ENCODE data around the gene RFX1.
"Not testable (repeated sequence)": the region's sequence is repeated elsewhere in the genome, so short reads cannot be mapped to it uniquely, and the experiment has no call there.

Gene RFX1

GRCh38 chr19:13937479-13938300 lies 68.4 kb downstream of the RFX1 start:
- DNase-seq (ENCODE audit: low read depth, low spot score): no peak

DNA sequence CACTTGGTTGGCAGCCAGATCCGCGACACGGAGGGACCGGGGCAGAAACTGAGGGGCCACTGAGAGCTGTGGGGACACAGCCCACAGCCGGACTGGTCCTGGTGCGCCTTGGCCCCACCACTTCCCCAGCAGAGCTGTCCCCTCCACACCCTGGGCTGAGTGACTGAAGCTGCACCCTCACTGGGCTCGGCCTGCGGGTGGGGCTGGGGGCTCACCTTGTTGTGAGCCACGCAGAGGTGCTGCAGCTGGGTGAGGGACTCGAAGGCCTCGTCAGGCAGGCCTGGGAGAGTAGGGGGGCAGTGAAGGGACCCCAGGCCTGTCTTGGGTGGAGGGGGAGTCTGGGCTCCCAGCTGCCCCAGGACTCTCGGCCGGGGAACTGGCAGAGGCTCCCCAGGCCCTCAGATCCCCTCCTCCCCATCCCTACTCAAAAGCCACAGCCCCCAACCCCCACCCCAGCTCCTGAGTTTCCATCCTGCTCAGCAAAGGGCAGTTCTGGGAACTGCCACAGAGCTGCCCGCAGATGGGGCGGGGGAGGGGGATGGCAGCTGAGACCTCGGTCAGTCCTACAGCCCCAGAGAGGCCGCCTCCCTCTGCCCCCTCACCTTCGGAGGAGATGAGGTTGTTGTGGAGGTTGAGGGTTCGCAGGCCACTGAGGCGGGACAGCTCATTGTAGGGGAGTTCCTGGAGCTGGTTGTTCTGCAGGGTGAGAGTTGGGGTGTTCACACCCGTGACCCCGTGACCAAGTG lies 70.2 kb downstream of the RFX1 start:
- no peak for DNase-seq (ENCODE audit: low read depth, low spot score)

DNA sequence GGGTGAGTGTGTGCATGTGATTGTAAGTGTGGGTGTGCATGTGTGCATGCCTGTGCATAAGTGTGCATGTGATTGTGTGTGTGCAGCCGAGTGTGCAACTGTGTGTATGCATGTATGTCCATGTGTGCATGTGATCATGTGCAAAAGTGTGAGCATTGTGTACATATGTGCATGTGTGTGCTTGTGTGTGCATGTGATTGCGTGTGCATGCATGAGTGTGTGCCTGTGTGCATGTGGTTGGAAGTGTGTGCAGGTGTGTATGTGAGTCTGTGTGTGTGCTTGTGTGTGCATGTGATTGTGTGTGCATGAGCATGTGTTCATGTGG lies 71.4 kb downstream of the RFX1 start:
- no peak for DNase-seq (ENCODE audit: low read depth, low spot score)

DNA sequence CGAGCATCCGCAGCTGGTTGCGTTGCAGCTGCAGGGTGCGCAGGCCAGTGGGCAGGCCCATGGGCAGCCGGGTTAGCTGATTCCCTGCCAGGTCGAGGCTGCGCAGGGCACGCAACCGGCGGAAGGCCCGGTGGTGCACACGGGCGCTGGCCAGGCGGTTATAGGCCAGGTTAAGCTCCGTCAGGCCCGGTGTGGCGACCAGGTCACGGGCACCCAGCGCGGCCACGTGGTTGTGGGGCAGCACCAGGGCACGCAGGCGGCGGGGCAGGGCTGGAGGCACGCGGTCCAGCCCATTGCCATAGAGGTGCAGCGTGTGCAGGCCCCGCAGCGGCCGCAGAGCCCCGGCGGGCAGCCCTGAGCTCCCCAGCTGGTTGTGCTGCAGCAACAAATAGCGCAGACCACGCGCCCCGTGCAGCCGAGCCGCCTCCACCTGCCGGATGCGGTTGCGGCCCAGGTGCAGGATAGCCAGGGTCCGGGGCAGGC lies 73.2 kb downstream of the RFX1 start:
- no peak for DNase-seq (ENCODE audit: low read depth, low spot score)

- DNase-seq (ENCODE audit: low read depth, low spot score): no peak
Observed at GRCh38 chr19:13932149-13932637, 73.9 kb downstream of the RFX1 start.

- no peak for DNase-seq (ENCODE audit: low read depth, low spot score)
Observed at GRCh38 chr19:13931391-13932148, 74.5 kb downstream of the RFX1 start.

- DNase-seq (ENCODE audit: low read depth, low spot score): no peak
Observed at GRCh38 chr19:13930402-13930801, 75.7 kb downstream of the RFX1 start.

DNA sequence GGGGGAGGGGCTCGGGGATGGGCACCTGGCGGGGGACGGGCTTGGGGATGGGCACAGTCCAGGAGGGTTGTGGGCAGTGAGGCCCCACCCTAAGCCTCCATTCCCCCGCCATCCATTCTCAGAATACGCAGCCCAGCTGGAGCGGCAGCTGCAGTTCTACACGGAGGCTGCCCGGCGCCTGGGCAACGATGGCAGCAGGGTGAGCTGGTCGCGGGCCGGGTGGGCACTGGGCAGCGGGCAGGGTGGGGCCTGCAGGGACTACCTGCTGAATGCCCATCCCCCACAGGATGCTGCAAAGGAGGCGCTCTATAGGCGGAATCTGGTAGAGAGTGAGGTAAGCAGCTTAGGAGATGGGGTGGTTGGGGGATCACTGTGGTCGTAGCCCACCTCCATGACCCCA lies 76.2 kb downstream of the RFX1 start:
- no peak for DNase-seq (ENCODE audit: low read depth, low spot score)

DNA sequence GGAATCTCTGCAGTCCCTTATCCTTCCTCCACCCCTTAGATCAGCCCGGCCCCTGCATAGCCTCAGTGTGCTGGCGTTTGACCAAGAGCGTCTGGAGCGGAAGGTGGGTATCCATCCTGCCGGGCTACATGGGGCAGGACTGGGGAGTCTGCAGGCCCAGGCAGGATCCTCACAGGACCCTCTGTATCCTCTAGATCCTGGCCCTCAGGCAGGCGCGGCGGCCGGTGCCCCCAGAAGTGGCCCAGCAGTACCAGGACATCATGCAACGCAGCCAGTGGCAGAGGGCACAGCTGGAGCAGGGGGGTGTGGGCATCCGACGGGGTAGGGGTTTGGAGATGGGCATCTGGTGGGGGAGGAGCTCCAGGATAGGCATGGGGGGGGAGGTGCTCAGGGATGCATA lies 76.8 kb downstream of the RFX1 start:
- no peak for DNase-seq (ENCODE audit: low read depth, low spot score)

- DNase-seq (ENCODE audit: low read depth, low spot score): no peak
Observed at GRCh38 chr19:13926715-13927114, 79.4 kb downstream of the RFX1 start.

DNA sequence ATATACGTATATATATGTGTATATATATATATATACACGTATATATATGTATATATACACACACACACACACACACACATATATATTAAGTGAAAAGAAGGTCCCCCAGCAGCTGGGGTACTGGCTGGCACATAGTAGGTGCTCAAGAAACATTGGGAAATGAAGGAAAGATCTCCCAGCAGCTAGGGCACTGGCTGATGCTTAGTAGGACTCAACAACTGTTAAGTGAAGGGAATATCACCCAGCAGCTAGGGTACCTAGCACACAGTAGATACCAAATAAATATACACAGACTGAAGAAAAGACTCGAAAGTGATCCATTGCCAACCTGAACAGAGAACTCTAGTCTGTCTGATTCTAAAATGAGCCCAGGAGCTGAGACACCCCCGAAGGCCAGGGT lies 80.1 kb downstream of the RFX1 start:
- DNase-seq (ENCODE audit: low read depth, low spot score): no peak

GRCh38 chr19:13923194-13923987 lies 82.7 kb downstream of the RFX1 start:
- DNase-seq (ENCODE audit: low read depth, low spot score): no peak

GRCh38 chr19:13922118-13922517 lies 84.0 kb downstream of the RFX1 start:
- not testable (repeated sequence) for DNase-seq (ENCODE audit: low read depth, low spot score)

DNA sequence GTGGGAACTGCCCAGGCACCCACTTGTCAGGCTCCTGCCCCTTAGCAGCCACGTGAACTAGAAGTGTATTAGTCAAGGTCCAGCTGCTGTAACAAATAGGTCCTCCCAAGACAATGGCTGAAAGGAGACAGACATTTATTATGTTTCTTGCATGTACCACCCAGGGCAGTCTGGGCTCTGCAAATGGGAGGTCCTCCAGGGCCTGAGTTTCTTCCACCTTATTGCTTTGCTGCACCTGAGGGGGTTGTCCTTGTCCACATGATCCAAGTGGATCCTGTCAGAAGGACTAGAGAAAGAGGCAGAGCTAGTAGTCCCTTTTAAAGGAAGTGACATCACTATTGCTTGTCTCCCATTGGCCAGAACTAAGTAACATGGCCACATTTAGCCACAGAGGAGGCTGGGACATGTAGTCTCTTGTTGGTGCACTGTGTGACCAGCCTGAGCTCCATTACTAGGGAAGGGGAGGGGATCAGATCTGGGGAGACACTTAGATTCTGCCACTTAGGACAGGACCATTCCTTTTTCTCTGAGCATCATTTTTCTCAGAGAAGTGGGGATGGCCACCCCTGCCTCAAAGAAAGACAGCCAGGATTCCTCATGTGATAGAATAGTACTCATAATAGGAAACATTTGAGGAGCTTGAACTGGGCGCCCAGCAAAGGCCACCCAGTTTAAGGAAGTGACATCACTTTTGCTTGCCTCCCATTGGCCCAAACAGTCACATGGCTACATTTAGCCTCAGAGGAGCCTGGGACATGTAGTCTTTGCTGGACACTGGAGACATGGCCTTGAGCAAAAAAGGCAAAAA lies 85.0 kb downstream of the RFX1 start:
- DNase-seq (ENCODE audit: low read depth, low spot score): no peak

GRCh38 chr19:13920524-13920923 lies 85.6 kb downstream of the RFX1 start:
- DNase-seq (ENCODE audit: low read depth, low spot score): no peak

GRCh38 chr19:13918726-13919411 lies 87.3 kb downstream of the RFX1 start:
- DNase-seq (ENCODE audit: low read depth, low spot score): no peak

DNA sequence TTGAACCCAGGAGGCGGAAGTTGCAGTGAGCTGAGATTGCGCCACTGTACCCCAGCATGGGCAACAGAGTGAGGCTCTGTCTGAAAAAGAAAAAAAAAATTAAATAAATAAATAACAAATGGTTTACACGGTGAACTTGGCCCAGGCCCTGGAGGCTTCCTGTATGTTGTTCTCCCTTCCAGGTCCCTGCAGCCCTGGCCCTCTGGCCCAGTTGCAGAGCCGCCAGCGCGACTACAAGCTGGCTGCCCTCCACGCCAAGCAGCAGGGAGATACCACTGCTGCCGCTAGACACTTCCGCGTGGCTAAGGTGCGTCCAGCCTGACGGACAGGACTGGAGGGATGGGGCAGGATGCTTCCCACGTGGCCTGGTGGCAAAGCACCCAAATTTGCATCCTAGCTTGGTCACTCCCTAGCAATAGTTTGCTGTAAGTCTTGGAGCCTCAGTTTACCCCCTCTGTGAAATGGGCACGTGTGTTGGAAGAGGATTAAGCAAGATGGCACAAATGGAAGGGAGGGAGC lies 88.2 kb downstream of the RFX1 start:
- no peak for DNase-seq (ENCODE audit: low read depth, low spot score)

DNA sequence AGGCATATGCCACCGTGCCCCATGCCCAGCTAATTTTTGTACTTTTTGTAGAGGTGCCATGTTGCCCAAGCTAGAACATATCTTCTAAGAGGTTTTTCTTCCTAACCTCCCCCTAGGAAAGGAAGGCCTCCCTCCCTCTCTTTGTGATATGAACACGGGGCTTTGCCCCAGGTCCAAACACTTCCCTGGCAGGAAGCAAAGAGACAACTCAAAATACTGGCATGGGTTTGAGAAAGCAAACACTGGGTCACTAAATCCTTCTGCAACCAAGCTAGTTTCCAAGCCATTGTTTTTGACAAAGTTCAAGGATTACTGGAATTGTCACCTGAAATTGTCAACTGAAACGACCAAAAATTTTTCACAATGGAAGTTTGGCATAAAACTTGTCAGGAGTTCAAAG lies 91.3 kb downstream of the RFX1 start:
- DNase-seq (ENCODE audit: low read depth, low spot score): no peak

GRCh38 chr19:13913352-13913751 lies 92.8 kb downstream of the RFX1 start:
- DNase-seq (ENCODE audit: low read depth, low spot score): no peak

Data from brain pericyte (primary cell).